ENCODE results near the gene ANKRD36. TPM values are rescaled to one million over a fixed set of nuclear protein-coding genes. Genes with fewer than 3 reads are reported as not detected.
A peak's percentile ranks its signal among the peaks of the same experiment; 100 is the strongest.
"Not testable (repeated sequence)": the region's sequence is repeated elsewhere in the genome, so short reads cannot be mapped to it uniquely, and the experiment has no call there.

The ANKRD36 gene
- total and polyA plus RNA-seq, 2 donors from 2014 or later: 1.5 to 31.0 TPM

GRCh38 chr2:97195349-97195748 lies 82.4 kb downstream of the ANKRD36 start:
- H3K27me3 ChIP-seq (ENCODE audit: control insufficient read depth, insufficient read depth, low read length); DNase-seq; H3K4me3 ChIP-seq (ENCODE audit: low read length in 3 of 3); intact Hi-C loops (cut with DNase I); H3K4me1 ChIP-seq (ENCODE audit: control insufficient read depth in 2 of 3, insufficient read depth in 2 of 3, low read depth in 1 of 3, low read length in 3 of 3); H3K9me3 ChIP-seq (ENCODE audit: control insufficient read depth in 2 of 3, insufficient read depth in 1 of 3, low read length in 3 of 3); FAIRE-seq; H3K9ac ChIP-seq (ENCODE audit: low read length in 3 of 3); H3K27ac ChIP-seq (ENCODE audit: low read depth in 2 of 2, low read length in 2 of 2): not testable (repeated sequence)
- peaks cover 4 to 24% (median 8%) of the 10 kb centered on the region in 3 donors for H3K36me3 ChIP-seq (ENCODE audit: control insufficient read depth in 2 of 3, insufficient read depth in 3 of 3, low read length in 3 of 3)

DNA sequence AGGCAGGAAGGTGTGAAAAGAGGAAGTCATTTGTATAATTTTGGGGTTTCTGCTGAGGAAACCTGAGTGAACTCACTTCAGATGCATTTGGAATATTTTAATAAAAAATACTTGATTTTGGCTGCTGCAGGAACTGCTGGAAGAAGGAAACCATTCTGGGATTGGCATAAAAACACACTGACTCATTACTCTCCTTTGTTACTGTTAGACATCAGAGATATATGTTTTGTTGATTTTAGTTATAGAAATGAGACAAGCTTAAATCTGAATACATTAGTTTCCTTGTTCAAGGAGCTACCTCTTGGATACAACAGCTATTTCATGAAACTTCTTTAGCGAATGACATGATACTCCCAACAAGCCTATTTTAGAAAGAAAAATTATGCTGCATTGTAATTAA lies 84.3 kb downstream of the ANKRD36 start:
- H3K9ac ChIP-seq (ENCODE audit: low read length in 3 of 3); H3K27ac ChIP-seq (ENCODE audit: low read depth in 2 of 2, low read length in 2 of 2); FAIRE-seq; H3K27me3 ChIP-seq (ENCODE audit: control insufficient read depth, insufficient read depth, low read length); DNase-seq; H3K9me3 ChIP-seq (ENCODE audit: control insufficient read depth in 2 of 3, insufficient read depth in 1 of 3, low read length in 3 of 3); intact Hi-C loops (cut with DNase I); H3K4me3 ChIP-seq (ENCODE audit: low read length in 3 of 3); H3K4me1 ChIP-seq (ENCODE audit: control insufficient read depth in 2 of 3, insufficient read depth in 2 of 3, low read depth in 1 of 3, low read length in 3 of 3): not testable (repeated sequence)
- H3K36me3 ChIP-seq (ENCODE audit: control insufficient read depth in 2 of 3, insufficient read depth in 3 of 3, low read length in 3 of 3): peaks cover 4 to 15% (median 8%) of the 10 kb centered on the region in 3 donors

DNA sequence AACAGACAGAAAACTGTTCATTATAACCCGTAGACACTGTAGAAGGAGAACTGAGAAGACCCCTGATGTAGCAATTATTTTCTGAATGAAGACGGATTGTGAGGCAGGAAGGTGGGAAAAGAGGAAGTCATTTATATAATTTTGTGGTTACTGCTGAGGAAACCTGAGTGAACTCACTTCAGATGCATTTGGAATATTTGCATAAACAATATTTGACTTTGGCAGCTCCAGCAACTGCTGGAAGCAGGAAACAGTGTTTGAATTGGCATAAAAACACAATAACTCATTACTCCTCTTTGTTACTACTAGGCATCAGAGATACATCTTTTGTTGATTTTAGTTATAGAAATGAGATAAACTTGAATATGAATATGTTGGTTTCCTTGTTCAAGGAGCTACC lies 87.9 kb downstream of the ANKRD36 start:
- intact Hi-C loops (cut with DNase I); DNase-seq; H3K4me1 ChIP-seq (ENCODE audit: control insufficient read depth in 2 of 3, insufficient read depth in 2 of 3, low read depth in 1 of 3, low read length in 3 of 3); H3K27me3 ChIP-seq (ENCODE audit: control insufficient read depth, insufficient read depth, low read length); H3K27ac ChIP-seq (ENCODE audit: low read depth in 2 of 2, low read length in 2 of 2); H3K9me3 ChIP-seq (ENCODE audit: control insufficient read depth in 2 of 3, insufficient read depth in 1 of 3, low read length in 3 of 3); FAIRE-seq; H3K4me3 ChIP-seq (ENCODE audit: low read length in 3 of 3); H3K9ac ChIP-seq (ENCODE audit: low read length in 3 of 3): not testable (repeated sequence)
- peaks cover 4 to 15% (median 6%) of the 10 kb centered on the region in 3 donors for H3K36me3 ChIP-seq (ENCODE audit: control insufficient read depth in 2 of 3, insufficient read depth in 3 of 3, low read length in 3 of 3)

DNA sequence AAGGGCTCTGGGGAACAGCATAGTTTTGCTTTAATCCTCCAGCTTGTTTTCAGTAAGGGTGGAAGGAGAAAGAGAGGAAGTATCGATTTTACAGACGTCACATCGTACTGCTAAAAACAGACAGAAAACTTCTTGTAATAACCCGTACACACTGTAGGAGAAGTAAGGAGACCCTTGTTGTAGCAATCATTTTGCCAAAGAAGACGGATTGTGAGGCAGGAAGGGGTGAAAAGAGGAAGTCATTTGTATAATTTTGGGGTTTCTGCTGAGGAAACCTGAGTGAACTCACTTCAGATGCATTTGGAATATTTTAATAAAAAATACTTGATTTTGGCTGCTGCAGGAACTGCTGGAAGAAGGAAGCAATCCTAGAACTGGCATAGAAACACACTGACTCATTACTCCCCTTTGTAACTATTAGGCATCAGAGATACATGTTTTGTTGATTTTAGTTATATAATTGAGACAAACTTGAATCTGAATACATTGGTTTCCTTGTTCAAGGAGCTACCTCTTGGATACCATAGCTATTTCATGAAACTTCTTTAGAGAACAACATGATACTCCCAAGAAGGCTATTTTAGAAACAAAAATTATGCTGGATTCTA lies 89.8 kb downstream of the ANKRD36 start:
- H3K36me3 ChIP-seq (ENCODE audit: control insufficient read depth in 2 of 3, insufficient read depth in 3 of 3, low read length in 3 of 3): peaks cover 4 to 11% (median 6%) of the 10 kb centered on the region in 3 donors
- intact Hi-C loops (cut with DNase I); H3K27ac ChIP-seq (ENCODE audit: low read depth in 2 of 2, low read length in 2 of 2); H3K9ac ChIP-seq (ENCODE audit: low read length in 3 of 3); H3K4me1 ChIP-seq (ENCODE audit: control insufficient read depth in 2 of 3, insufficient read depth in 2 of 3, low read depth in 1 of 3, low read length in 3 of 3); DNase-seq; H3K9me3 ChIP-seq (ENCODE audit: control insufficient read depth in 2 of 3, insufficient read depth in 1 of 3, low read length in 3 of 3); H3K4me3 ChIP-seq (ENCODE audit: low read length in 3 of 3); FAIRE-seq; H3K27me3 ChIP-seq (ENCODE audit: control insufficient read depth, insufficient read depth, low read length): not testable (repeated sequence)

GRCh38 chr2:97210325-97210724 lies 97.4 kb downstream of the ANKRD36 start:
- H3K4me3 ChIP-seq (ENCODE audit: low read length in 3 of 3): no peak overlapping the region
- peaks cover 0 to 6% (median 3%) of the 10 kb centered on the region in 3 donors for H3K36me3 ChIP-seq (ENCODE audit: control insufficient read depth in 2 of 3, insufficient read depth in 3 of 3, low read length in 3 of 3)
- no peak overlapping the region for H3K27ac ChIP-seq (ENCODE audit: low read depth in 2 of 2, low read length in 2 of 2)
- FAIRE-seq (no peak), DNase-seq (no peak)
- no peaks in the 10 kb centered on the region for H3K9me3 ChIP-seq (ENCODE audit: control insufficient read depth in 2 of 3, insufficient read depth in 1 of 3, low read length in 3 of 3)
- H3K4me1 ChIP-seq (ENCODE audit: control insufficient read depth in 2 of 3, insufficient read depth in 2 of 3, low read depth in 1 of 3, low read length in 3 of 3): no peaks in the 10 kb centered on the region
- intact Hi-C loops (cut with DNase I): no loop called here
- H3K27me3 ChIP-seq (ENCODE audit: control insufficient read depth, insufficient read depth, low read length): no peaks in the 10 kb centered on the region
- TF ChIP-seq, protein P1, sequence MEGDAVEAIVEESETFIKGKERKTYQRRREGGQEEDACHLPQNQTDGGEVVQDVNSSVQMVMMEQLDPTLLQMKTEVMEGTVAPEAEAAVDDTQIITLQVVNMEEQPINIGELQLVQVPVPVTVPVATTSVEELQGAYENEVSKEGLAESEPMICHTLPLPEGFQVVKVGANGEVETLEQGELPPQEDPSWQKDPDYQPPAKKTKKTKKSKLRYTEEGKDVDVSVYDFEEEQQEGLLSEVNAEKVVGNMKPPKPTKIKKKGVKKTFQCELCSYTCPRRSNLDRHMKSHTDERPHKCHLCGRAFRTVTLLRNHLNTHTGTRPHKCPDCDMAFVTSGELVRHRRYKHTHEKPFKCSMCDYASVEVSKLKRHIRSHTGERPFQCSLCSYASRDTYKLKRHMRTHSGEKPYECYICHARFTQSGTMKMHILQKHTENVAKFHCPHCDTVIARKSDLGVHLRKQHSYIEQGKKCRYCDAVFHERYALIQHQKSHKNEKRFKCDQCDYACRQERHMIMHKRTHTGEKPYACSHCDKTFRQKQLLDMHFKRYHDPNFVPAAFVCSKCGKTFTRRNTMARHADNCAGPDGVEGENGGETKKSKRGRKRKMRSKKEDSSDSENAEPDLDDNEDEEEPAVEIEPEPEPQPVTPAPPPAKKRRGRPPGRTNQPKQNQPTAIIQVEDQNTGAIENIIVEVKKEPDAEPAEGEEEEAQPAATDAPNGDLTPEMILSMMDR (IDR thresholded peaks at IDR 0.05; ENCODE audit: borderline replicate concordance, extremely low read depth, insufficient read depth): no peak
- no peak overlapping the region for H3K9ac ChIP-seq (ENCODE audit: low read length in 3 of 3)

- H3K4me3 ChIP-seq (ENCODE audit: low read length in 3 of 3); DNase-seq; intact Hi-C loops (cut with DNase I); FAIRE-seq; H3K9me3 ChIP-seq (ENCODE audit: control insufficient read depth in 2 of 3, insufficient read depth in 1 of 3, low read length in 3 of 3); H3K9ac ChIP-seq (ENCODE audit: low read length in 3 of 3); H3K4me1 ChIP-seq (ENCODE audit: control insufficient read depth in 2 of 3, insufficient read depth in 2 of 3, low read depth in 1 of 3, low read length in 3 of 3); H3K27ac ChIP-seq (ENCODE audit: low read depth in 2 of 2, low read length in 2 of 2); H3K27me3 ChIP-seq (ENCODE audit: control insufficient read depth, insufficient read depth, low read length); H3K36me3 ChIP-seq (ENCODE audit: control insufficient read depth in 2 of 3, insufficient read depth in 3 of 3, low read length in 3 of 3): not testable (repeated sequence)
Observed at GRCh38 chr2:97215025-97215424, 102.1 kb downstream of the ANKRD36 start.

DNA sequence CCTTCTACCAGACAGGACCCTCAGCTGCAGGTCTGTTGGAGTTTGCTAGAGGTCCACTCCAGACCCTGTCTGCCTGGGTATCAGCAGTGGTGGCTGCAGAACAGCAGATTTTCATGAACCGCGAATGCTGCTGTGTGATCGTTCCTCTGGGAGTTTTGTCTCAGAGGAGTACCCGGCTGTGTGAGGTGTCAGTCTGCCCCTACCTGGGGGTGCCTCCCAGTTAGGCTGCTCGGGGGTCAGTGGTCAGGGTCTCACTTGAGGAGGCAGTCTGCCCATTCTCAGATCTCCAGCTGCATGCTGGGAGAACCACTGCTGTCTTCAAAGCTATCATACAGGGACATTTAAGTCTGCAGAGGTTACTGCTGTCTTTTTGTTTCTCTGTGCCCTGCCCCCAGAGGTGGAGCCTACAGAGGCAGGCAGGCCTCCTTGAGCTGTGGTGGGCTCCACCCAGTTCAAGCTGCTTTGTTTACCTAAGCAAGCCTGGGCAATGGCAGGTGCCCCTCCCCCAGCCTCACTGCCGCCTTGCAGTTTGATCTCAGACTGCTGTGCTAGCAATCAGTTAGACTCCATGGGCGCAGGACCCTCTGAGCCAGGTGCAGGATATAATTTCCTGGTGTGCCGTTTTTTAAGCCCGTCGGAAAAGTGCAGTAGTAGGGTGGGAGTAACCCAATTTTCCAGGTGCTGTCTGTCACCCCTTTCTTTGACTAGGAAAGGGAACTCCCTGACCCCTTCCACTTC lies 118.1 kb downstream of the ANKRD36 start:
- peak in 1 of 5 donors; percentile 45 for DNase-seq
- H3K36me3 ChIP-seq (ENCODE audit: control insufficient read depth in 2 of 3, insufficient read depth in 3 of 3, low read length in 3 of 3); H3K4me1 ChIP-seq (ENCODE audit: control insufficient read depth in 2 of 3, insufficient read depth in 2 of 3, low read depth in 1 of 3, low read length in 3 of 3); intact Hi-C loops (cut with DNase I); H3K27ac ChIP-seq (ENCODE audit: low read depth in 2 of 2, low read length in 2 of 2); H3K9ac ChIP-seq (ENCODE audit: low read length in 3 of 3); H3K4me3 ChIP-seq (ENCODE audit: low read length in 3 of 3); H3K27me3 ChIP-seq (ENCODE audit: control insufficient read depth, insufficient read depth, low read length); FAIRE-seq; H3K9me3 ChIP-seq (ENCODE audit: control insufficient read depth in 2 of 3, insufficient read depth in 1 of 3, low read length in 3 of 3): not testable (repeated sequence)

Data from kidney (tissue), 14 donors.